Keratinocyte (primary cell): Measurements from ENCODE around the gene WDR93.

Source experiments
- CTCF ChIP-seq, 3 experiments: IDR thresholded peaks in 1 of 3; conservative IDR thresholded peaks in 1 of 3; optimal IDR thresholded peaks in 1 of 3; 2 replicates in 2 of 3; 3 replicates in 1 of 3; pipeline versions ENCODE3 to v1.5.1; 2011; ENCODE audit warnings: low read length in 3 of 3, mild to moderate bottlenecking in 3 of 3, moderate library complexity in 2 of 3, control low read depth in 1 of 3, inconsistent platforms in 1 of 3; ENCODE audit not compliant: insufficient read depth in 2 of 3; ENCODE audit errors: extremely low read depth in 1 of 3
- EZH2 ChIP-seq: IDR thresholded peaks from one replicate; pipeline ENCODE4 v1.6.1; 2012; ENCODE audit warnings: inconsistent platforms, mild to moderate bottlenecking, low read length, moderate library complexity

GRCh38 chr15:89646416-89647141, 44.0 kb upstream of the WDR93 start:
- TF ChIP-seq CTCF (optimal IDR thresholded peaks at IDR 0.05 in 1 of 3, IDR thresholded peaks at IDR 0.05 in 1 of 3, conservative IDR thresholded peaks at IDR 0.05 in 1 of 3; ENCODE audit: extremely low read depth in 1 of 3, insufficient read depth in 2 of 3, low read length in 3 of 3) (no peak), EZH2 (no peak)
